PC-9 (cell line): ENCODE data around the gene OR2G2. TPM values are rescaled to one million over a fixed set of nuclear protein-coding genes. Genes with fewer than 3 reads are reported as not detected.

ENCODE experiments used
- Bru-seq: library from RNA; stranded (reverse); fragments of 400-500 nt; gene quantifications from one replicate; lab custom pipeline; 2021; lab: Mats Ljungman, UMichigan
- BruChase-seq, 2 experiments: library from RNA; stranded (reverse); fragments of 400-500 nt; gene quantifications; one replicate each; lab custom pipeline; 2021; lab: Mats Ljungman, UMichigan
- BruUV-seq: library from RNA; stranded (reverse); fragments of 400-500 nt; replicated peaks from 2 replicates; lab custom pipeline; 2021; lab: Mats Ljungman, UMichigan
- CTCF ChIA-PET: fragments of 300-600 bp; sonication (Branson Sonifier 250); formaldehyde crosslinking; loops from one replicate; lab custom pipeline; 2022; ENCODE audit warnings: antibody characterized with exemption; lab: Charles Lee
- POLR2A ChIA-PET: fragments of 300-600 bp; sonication (Branson Sonifier 250); formaldehyde crosslinking; loops from one replicate; lab custom pipeline; 2022; ENCODE audit warnings: antibody characterized with exemption; ENCODE audit not compliant: unreplicated experiment; lab: Charles Lee
- DNase-seq, 2 experiments: peaks; one replicate each; pipeline versions ENCODE4 v3.0.0 to v3.0.0-alpha.2; 2015 to 2022; ENCODE audit warnings: mixed read lengths in 1 of 2
- H2AFZ ChIP-seq: fragments of 200-600 bp; sonication (generic); 2 replicates; pipeline ENCODE4 v1.8.1; 2017; ENCODE audit warnings: antibody characterized with exemption
- H3F3A ChIP-seq: fragments of 200-600 bp; sonication (generic); 2 replicates; pipeline ENCODE4 v1.8.1; 2017; ENCODE audit warnings: antibody characterized with exemption, mild to moderate bottlenecking, low read depth; ENCODE audit not compliant: insufficient read depth
- H3K27ac ChIP-seq: fragments of 200-600 bp; sonication (generic); 2 replicates; pipeline ENCODE4 v1.6.1; 2016; ENCODE audit warnings: mixed run types
- H3K27me3 ChIP-seq: fragments of 200-600 bp; sonication (generic); 2 replicates; pipeline ENCODE4 v1.6.1; 2016; ENCODE audit warnings: low read depth, mixed run types; ENCODE audit not compliant: insufficient read depth
- H3K36me3 ChIP-seq: fragments of 200-600 bp; sonication (generic); 2 replicates; pipeline ENCODE4 v1.6.1; 2016; ENCODE audit warnings: low read depth, mixed run types
- H3K4me1 ChIP-seq: fragments of 200-600 bp; sonication (generic); replicated peaks from 2 replicates; pipeline ENCODE4 v1.6.1; 2016; ENCODE audit warnings: mixed run types; ENCODE audit not compliant: insufficient read depth
- H3K4me2 ChIP-seq: fragments of 200-600 bp; sonication (generic); 2 replicates; pipeline ENCODE4 v1.6.1; 2017; ENCODE audit warnings: mixed run types
- H3K4me3 ChIP-seq: fragments of 200-600 bp; sonication (generic); 2 replicates; pipeline ENCODE4 v1.6.1; 2016; ENCODE audit warnings: mixed run types
- H3K79me2 ChIP-seq: fragments of 200-600 bp; sonication (generic); 2 replicates; pipeline ENCODE4 v1.6.1; 2017; ENCODE audit warnings: low read depth, mixed run types
- H3K9me2 ChIP-seq: fragments of 200-600 bp; sonication (generic); 2 replicates; pipeline ENCODE4 v1.8.1; 2017; ENCODE audit warnings: mild to moderate bottlenecking; ENCODE audit not compliant: insufficient read depth
- H3K9me3 ChIP-seq: fragments of 200-600 bp; sonication (generic); 2 replicates; pipeline ENCODE4 v1.8.1; 2016; ENCODE audit warnings: low read depth; ENCODE audit not compliant: insufficient read depth
- H4K20me1 ChIP-seq: fragments of 200-600 bp; sonication (generic); 2 replicates; pipeline ENCODE4 v1.8.1; 2017; ENCODE audit not compliant: insufficient read depth
- EZH2 ChIP-seq: fragments of 200-600 bp; sonication (generic); IDR thresholded peaks from 2 replicates; pipeline ENCODE4 v1.8.0; 2017; ENCODE audit warnings: antibody characterized with exemption, low read depth
- intact Hi-C: fragments of 100-400 bp; cut with micrococcal nuclease; formaldehyde crosslinking; loops from one replicate; pipeline ENCODE4 v1.10.0; 2022; ENCODE audit not compliant: unreplicated experiment
- long read RNA-seq: library from polyadenylated mRNA; stranded (forward); transcript quantifications from one replicate; pipeline ENCODE4 v2.0.0, GENCODE V29; 2022
- total RNA-seq: library from RNA; stranded (reverse); gene quantifications from 2 replicates; pipeline ENCODE4 v1.2.3, GENCODE V29; 2021
- TF ChIP-seq, protein P1 (sequence below): fragments of 200-600 bp; sonication (generic); conservative IDR thresholded peaks from 2 replicates; pipeline ENCODE4 v1.6.1; 2017; ENCODE audit warnings: mixed run types, antibody characterized with exemption, mild to moderate bottlenecking, moderate library complexity

The OR2G2 gene, protein sequence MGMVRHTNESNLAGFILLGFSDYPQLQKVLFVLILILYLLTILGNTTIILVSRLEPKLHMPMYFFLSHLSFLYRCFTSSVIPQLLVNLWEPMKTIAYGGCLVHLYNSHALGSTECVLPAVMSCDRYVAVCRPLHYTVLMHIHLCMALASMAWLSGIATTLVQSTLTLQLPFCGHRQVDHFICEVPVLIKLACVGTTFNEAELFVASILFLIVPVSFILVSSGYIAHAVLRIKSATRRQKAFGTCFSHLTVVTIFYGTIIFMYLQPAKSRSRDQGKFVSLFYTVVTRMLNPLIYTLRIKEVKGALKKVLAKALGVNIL
- total RNA-seq = not detected in 2 replicates
- Bru-seq, nascent RNA = not detected
- BruChase-seq, experiment 1, labeled RNA remaining after a 2-hour chase = not detected
- not detected for BruChase-seq, experiment 2, labeled RNA remaining after a 6-hour chase
- long read RNA-seq = 0 reads

DNA sequence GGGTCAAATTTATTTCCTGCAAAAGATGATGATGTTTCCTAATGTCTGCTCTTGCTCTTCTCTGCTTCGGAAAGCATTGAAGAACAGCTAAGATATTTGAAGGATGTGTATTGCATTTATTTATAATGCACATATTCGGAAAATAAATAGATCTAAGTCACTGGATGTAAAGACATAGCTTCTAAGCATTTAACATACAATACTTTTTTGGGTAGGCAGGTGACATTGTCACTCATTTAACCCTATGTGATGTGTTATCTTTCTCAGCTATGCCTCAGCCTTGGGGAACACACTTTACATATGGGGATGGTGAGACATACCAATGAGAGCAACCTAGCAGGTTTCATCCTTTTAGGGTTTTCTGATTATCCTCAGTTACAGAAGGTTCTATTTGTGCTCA is at the start of gene OR2G2:
Gene OR2G2, plus strand, starts transcription at position 301 of the 400 bp plus-strand sequence. Its CDS starts 0 bp downstream, at position 301.
- H3K4me2 ChIP-seq = no peak within 1 kb of the TSS
- BruUV-seq = no TSS peak
- no peaks in the 10 kb centered on the region for H3K9me2 ChIP-seq
- peaks cover 4% of the 10 kb centered on the region; the same call in 1 of the 2 replicates for H3K27me3 ChIP-seq
- no peak within 1 kb of the TSS for H2AFZ ChIP-seq
- H3K79me2 ChIP-seq = no peaks in the 10 kb centered on the region
- TF ChIP-seq EZH2 = no peak
- TF ChIP-seq, protein P1, sequence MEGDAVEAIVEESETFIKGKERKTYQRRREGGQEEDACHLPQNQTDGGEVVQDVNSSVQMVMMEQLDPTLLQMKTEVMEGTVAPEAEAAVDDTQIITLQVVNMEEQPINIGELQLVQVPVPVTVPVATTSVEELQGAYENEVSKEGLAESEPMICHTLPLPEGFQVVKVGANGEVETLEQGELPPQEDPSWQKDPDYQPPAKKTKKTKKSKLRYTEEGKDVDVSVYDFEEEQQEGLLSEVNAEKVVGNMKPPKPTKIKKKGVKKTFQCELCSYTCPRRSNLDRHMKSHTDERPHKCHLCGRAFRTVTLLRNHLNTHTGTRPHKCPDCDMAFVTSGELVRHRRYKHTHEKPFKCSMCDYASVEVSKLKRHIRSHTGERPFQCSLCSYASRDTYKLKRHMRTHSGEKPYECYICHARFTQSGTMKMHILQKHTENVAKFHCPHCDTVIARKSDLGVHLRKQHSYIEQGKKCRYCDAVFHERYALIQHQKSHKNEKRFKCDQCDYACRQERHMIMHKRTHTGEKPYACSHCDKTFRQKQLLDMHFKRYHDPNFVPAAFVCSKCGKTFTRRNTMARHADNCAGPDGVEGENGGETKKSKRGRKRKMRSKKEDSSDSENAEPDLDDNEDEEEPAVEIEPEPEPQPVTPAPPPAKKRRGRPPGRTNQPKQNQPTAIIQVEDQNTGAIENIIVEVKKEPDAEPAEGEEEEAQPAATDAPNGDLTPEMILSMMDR = no peak
- H3K9me3 ChIP-seq = no peaks in the 10 kb centered on the region
- no peaks in the 10 kb centered on the region for H3K36me3 ChIP-seq
- no peaks in the 10 kb centered on the region for H4K20me1 ChIP-seq
- ChIA-PET CTCF (no interaction called here), POLR2A (no interaction called here)
- intact Hi-C loops = no loop called here
- no peak for DNase-seq
- H3F3A ChIP-seq = no peaks in the 10 kb centered on the region
- no peak within 1 kb of the TSS for H3K4me3 ChIP-seq
- H3K27ac ChIP-seq = no peak within 1 kb of the TSS
- no peaks in the 10 kb centered on the region for H3K4me1 ChIP-seq

DNA sequence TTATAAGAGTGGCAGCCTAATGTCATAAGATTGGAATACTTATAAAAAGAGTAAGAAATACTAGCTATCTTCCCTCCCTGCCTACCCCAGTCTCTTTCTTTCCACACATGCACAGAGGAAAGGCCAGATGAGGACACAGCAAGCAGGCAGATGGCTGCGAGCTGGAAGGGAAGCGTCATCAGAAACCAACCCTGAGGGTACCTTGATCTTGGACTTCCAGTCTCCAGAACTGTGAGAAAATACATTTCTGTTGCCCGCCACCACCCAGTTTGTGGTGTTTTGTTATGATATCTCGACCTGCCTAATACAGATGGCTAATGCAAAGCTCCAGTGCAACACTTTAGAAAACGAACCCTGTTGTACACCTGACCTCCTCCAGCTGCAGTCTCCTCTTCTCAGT is 49.6 kb upstream of the OR2G2 start:
- TF ChIP-seq EZH2 = no peak
- TF ChIP-seq, protein P1 = no peak
- no peak overlapping the region for H3K4me3 ChIP-seq
- H3K27ac ChIP-seq = no peak overlapping the region
- no peak for DNase-seq
- no peak overlapping the region for H2AFZ ChIP-seq
- no peaks in the 10 kb centered on the region for H4K20me1 ChIP-seq
- intact Hi-C loops = no loop called here
- BruUV-seq = no TSS peak
- no peak overlapping the region for H3K4me2 ChIP-seq
- no peaks in the 10 kb centered on the region for H3F3A ChIP-seq
- no peaks in the 10 kb centered on the region for H3K36me3 ChIP-seq
- H3K9me3 ChIP-seq = no peaks in the 10 kb centered on the region
- POLR2A ChIA-PET = no interaction called here
- no peaks in the 10 kb centered on the region for H3K27me3 ChIP-seq
- no peaks in the 10 kb centered on the region for H3K79me2 ChIP-seq
- H3K4me1 ChIP-seq = no peaks in the 10 kb centered on the region
- CTCF ChIA-PET = no interaction called here
- no peaks in the 10 kb centered on the region for H3K9me2 ChIP-seq

DNA sequence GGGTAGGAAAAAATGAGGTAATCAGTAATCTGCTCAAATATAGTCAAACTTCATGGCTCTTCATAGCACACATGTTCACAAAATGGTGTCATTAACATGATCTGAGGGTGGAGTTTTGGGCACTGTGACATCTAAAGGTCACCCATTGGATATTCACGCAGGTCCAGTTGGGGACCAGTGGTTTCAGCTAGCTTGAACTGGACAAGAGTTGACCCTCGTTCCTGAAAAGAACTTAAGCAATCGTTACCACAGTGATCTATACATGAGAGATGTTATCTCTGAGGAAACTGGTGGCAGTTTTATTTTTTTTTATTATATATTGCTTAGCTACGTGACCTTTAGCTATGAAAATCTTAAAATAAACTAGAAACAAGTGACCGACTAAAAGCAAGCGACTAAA is 48.9 kb upstream of the OR2G2 start:
- intact Hi-C loops = no loop called here
- H2AFZ ChIP-seq = no peak overlapping the region
- ChIA-PET CTCF (no interaction called here), POLR2A (interaction anchor here (0.6 kb wide), 1 partner anchor 312 kb away, joined by 3 read pairs; no protein-coding TSS in a partner anchor)
- H3K79me2 ChIP-seq = no peaks in the 10 kb centered on the region
- H4K20me1 ChIP-seq = no peaks in the 10 kb centered on the region
- H3F3A ChIP-seq = no peaks in the 10 kb centered on the region
- no TSS peak for BruUV-seq
- no peaks in the 10 kb centered on the region for H3K36me3 ChIP-seq
- no peaks in the 10 kb centered on the region for H3K9me2 ChIP-seq
- H3K9me3 ChIP-seq = no peaks in the 10 kb centered on the region
- no peak for DNase-seq
- H3K4me2 ChIP-seq = no peak overlapping the region
- no peaks in the 10 kb centered on the region for H3K4me1 ChIP-seq
- no peaks in the 10 kb centered on the region for H3K27me3 ChIP-seq
- no peak for TF ChIP-seq EZH2
- TF ChIP-seq, protein P1 = no peak
- no peak overlapping the region for H3K4me3 ChIP-seq
- no peak overlapping the region for H3K27ac ChIP-seq
